Activated B cell treated with CpG ODN at 0.5 μM for 24 hours (primary cell): Measurements from ENCODE around the gene FAM193A. TPM values are rescaled to one million over a fixed set of nuclear protein-coding genes. Genes with fewer than 3 reads are reported as not detected.
"Not testable (repeated sequence)": the region's sequence is repeated elsewhere in the genome, so short reads cannot be mapped to it uniquely, and the experiment has no call there.

Experiments used
- ATAC-seq: fragments of 200-7000 bp; cut with Tn5 transposase; one replicate; pipeline ENCODE4 v1.10.0; 2021; ENCODE audit warnings: low read depth, mild to moderate bottlenecking, moderate library complexity
- CTCF ChIA-PET: fragments of 350-600 bp; sonication (Branson Sonifier 250); formaldehyde crosslinking; loops from one replicate; lab custom pipeline; 2021; ENCODE audit warnings: antibody characterized with exemption; lab: Charles Lee
- POLR2A ChIA-PET: fragments of 350-600 bp; sonication (Branson Sonifier 250); formaldehyde crosslinking; loops from one replicate; lab custom pipeline; 2021; ENCODE audit warnings: antibody characterized with exemption; lab: Charles Lee
- DNase-seq: peaks from one replicate; pipeline ENCODE4 v3.0.0; 2022
- H3K27ac Mint-ChIP-seq: one replicate; pipeline ENCODE4 v1.8.0; 2020; ENCODE audit warnings: mixed read lengths
- H3K27me3 Mint-ChIP-seq: one replicate; pipeline ENCODE4 v1.8.0; 2021; ENCODE audit warnings: mixed read lengths
- H3K36me3 Mint-ChIP-seq: one replicate; pipeline ENCODE4 v1.8.0; 2021; ENCODE audit warnings: low read depth, mixed read lengths
- H3K4me1 Mint-ChIP-seq: one replicate; pipeline ENCODE4 v1.8.0; 2021; ENCODE audit warnings: mixed read lengths
- H3K4me3 Mint-ChIP-seq: one replicate; pipeline ENCODE4 v1.8.0; 2020; ENCODE audit warnings: mild to moderate bottlenecking, mixed read lengths
- H3K9me3 Mint-ChIP-seq: one replicate; pipeline ENCODE4 v1.8.0; 2020; ENCODE audit warnings: mixed read lengths
- CTCF ChIP-seq: fragments of 200-600 bp; IDR thresholded peaks from one replicate; pipeline ENCODE4 v1.8.0; 2022; ENCODE audit warnings: antibody characterized with exemption, mild to moderate bottlenecking
- intact Hi-C: fragments of 100-400 bp; cut with micrococcal nuclease; formaldehyde crosslinking; loops from one replicate; pipeline ENCODE4 v1.15.1; 2024
- total RNA-seq: library from RNA; stranded (reverse); gene quantifications from 2 replicates; pipeline ENCODE4 v1.2.3, GENCODE V29; 2022

The FAM193A gene
- total RNA-seq, 1 donor from 2014 or later, result 42.8 TPM

GRCh38 chr4:2608291-2608690 lies 71.8 kb downstream of the FAM193A start:
- Mint-ChIP-seq H3K36me3 (peaks cover 10% of the 10 kb centered on the region), H3K27me3 (no peaks in the 10 kb centered on the region), H3K4me1 (peaks cover 35% of the 10 kb centered on the region), H3K27ac (no peak overlapping the region), H3K9me3 (no peaks in the 10 kb centered on the region), H3K4me3 (no peak overlapping the region)
- POLR2A ChIA-PET, result no interaction called here
- intact Hi-C loops, result no loop called here
- no peak for TF ChIP-seq CTCF
- ATAC-seq (no peak), DNase-seq (no peak)
- CTCF ChIA-PET, result no interaction called here

- intact Hi-C loops, result no loop called here
- ChIA-PET POLR2A (no interaction called here), CTCF (interaction anchor here (2.2 kb wide), 1 partner anchor 395 kb away, joined by 6 read pairs; no protein-coding TSS in a partner anchor)
- Mint-ChIP-seq H3K4me1 (peaks cover 24% of the 10 kb centered on the region), H3K27me3 (no peaks in the 10 kb centered on the region), H3K27ac (no peak overlapping the region), H3K4me3 (no peak overlapping the region), H3K9me3 (no peaks in the 10 kb centered on the region), H3K36me3 (peaks cover 3% of the 10 kb centered on the region)
- DNase-seq (no peak), ATAC-seq (no peak)
- TF ChIP-seq CTCF, result no peak
Observed at GRCh38 chr4:2615821-2616220, 79.4 kb downstream of the FAM193A start.

- Mint-ChIP-seq H3K27me3 (no peaks in the 10 kb centered on the region), H3K27ac (no peak overlapping the region), H3K4me1 (peaks cover 25% of the 10 kb centered on the region), H3K9me3 (no peaks in the 10 kb centered on the region), H3K36me3 (peaks cover 3% of the 10 kb centered on the region), H3K4me3 (no peak overlapping the region)
- ChIA-PET POLR2A (no interaction called here), CTCF (no interaction called here)
- no peak for TF ChIP-seq CTCF
- ATAC-seq, result no peak
- DNase-seq, result no peak
- intact Hi-C loops, result no loop called here
Observed at GRCh38 chr4:2617955-2618354, 81.5 kb downstream of the FAM193A start.

GRCh38 chr4:2618729-2619128 lies 82.3 kb downstream of the FAM193A start:
- ATAC-seq, DNase-seq, H3K36me3 Mint-ChIP-seq, H3K27ac Mint-ChIP-seq, H3K4me3 Mint-ChIP-seq, CTCF ChIA-PET, H3K27me3 Mint-ChIP-seq, intact Hi-C loops, H3K9me3 Mint-ChIP-seq, POLR2A ChIA-PET: not testable (repeated sequence)
- peaks cover 29% of the 10 kb centered on the region for H3K4me1 Mint-ChIP-seq

GRCh38 chr4:2619459-2619858 lies 83.0 kb downstream of the FAM193A start:
- no peak for ATAC-seq
- POLR2A ChIA-PET, result no interaction called here
- H3K36me3 Mint-ChIP-seq, result peaks cover 3% of the 10 kb centered on the region
- TF ChIP-seq CTCF, result no peak
- H3K4me3 Mint-ChIP-seq, result no peak overlapping the region
- H3K27ac Mint-ChIP-seq, result no peak overlapping the region
- CTCF ChIA-PET, result no interaction called here
- intact Hi-C loops, result no loop called here
- DNase-seq, result no peak
- H3K27me3 Mint-ChIP-seq, result no peaks in the 10 kb centered on the region
- peaks cover 29% of the 10 kb centered on the region for H3K4me1 Mint-ChIP-seq
- no peaks in the 10 kb centered on the region for H3K9me3 Mint-ChIP-seq

GRCh38 chr4:2621419-2621818 lies 85.0 kb downstream of the FAM193A start:
- ChIA-PET POLR2A (no interaction called here), CTCF (no interaction called here)
- H3K9me3 Mint-ChIP-seq, result no peaks in the 10 kb centered on the region
- no peak overlapping the region for H3K27ac Mint-ChIP-seq
- intact Hi-C loops, result no loop called here
- peaks cover 20% of the 10 kb centered on the region for H3K4me1 Mint-ChIP-seq
- DNase-seq (no peak), ATAC-seq (no peak)
- no peak for TF ChIP-seq CTCF
- H3K36me3 Mint-ChIP-seq, result peaks cover 14% of the 10 kb centered on the region
- H3K27me3 Mint-ChIP-seq, result no peaks in the 10 kb centered on the region
- no peak overlapping the region for H3K4me3 Mint-ChIP-seq
